Mucosa of gallbladder (tissue), 1 donor: ENCODE measurements around the gene NEAT1. TPM values are rescaled to one million over a fixed set of nuclear protein-coding genes. Genes with fewer than 3 reads are reported as not detected.
A peak's percentile ranks its signal among the peaks of the same experiment; 100 is the strongest.

Experiments used
- DNase-seq: peaks from one replicate; pipeline ENCODE4 v3.0.0-alpha.2; 2020; ENCODE audit warnings: low spot score
- total RNA-seq: library from RNA; stranded (reverse); gene quantifications from one replicate; pipeline ENCODE4 v1.2.1, GENCODE V29; 2021
- donor health status: DM: no; HTN: no; CAD: no.

Gene NEAT1
- total RNA-seq, 1 donor from 2014 or later, result 1,012 TPM

- DNase-seq, result peak; percentile 98
These were observed 585 bp upstream of the NEAT1 start for GRCh38 chr11:65421794-65422632.

- no peak for DNase-seq
These were observed 1.1 kb downstream of the NEAT1 start for GRCh38 chr11:65423516-65424204.

GRCh38 chr11:65424205-65425104 is 1.9 kb downstream of the NEAT1 start:
- no peak for DNase-seq

GRCh38 chr11:65425105-65425970 is 2.7 kb downstream of the NEAT1 start:
- DNase-seq, result no peak

- DNase-seq, result no peak
These were observed 3.6 kb downstream of the NEAT1 start for GRCh38 chr11:65425971-65426838.

GRCh38 chr11:65426839-65427690 is 4.5 kb downstream of the NEAT1 start:
- DNase-seq, result no peak

- no peak for DNase-seq
These were observed 5.3 kb downstream of the NEAT1 start for GRCh38 chr11:65427691-65428577.

GRCh38 chr11:65428578-65429067 is 6.0 kb downstream of the NEAT1 start:
- no peak for DNase-seq

GRCh38 chr11:65429068-65429681 is 6.6 kb downstream of the NEAT1 start:
- no peak for DNase-seq

GRCh38 chr11:65429724-65430405 is 7.3 kb downstream of the NEAT1 start:
- peak; percentile 79 for DNase-seq

- no peak for DNase-seq
These were observed 8.0 kb downstream of the NEAT1 start for GRCh38 chr11:65430406-65431217.

- no peak for DNase-seq
These were observed 9.0 kb downstream of the NEAT1 start for GRCh38 chr11:65431451-65432099.

GRCh38 chr11:65432100-65432650 is 9.6 kb downstream of the NEAT1 start:
- no peak for DNase-seq

- DNase-seq, result no peak
These were observed 10.3 kb downstream of the NEAT1 start for GRCh38 chr11:65432686-65433582.
